SH-SY5Y (cell line): ENCODE results near the gene LRRN2.

ENCODE experiments used
- GATA2 ChIP-seq: IDR thresholded peaks from 2 replicates; pipeline ENCODE4 v1.6.1; 2011; ENCODE audit warnings: mild to moderate bottlenecking, low read depth, low read length
- GATA3 ChIP-seq: IDR thresholded peaks from 2 replicates; pipeline ENCODE4 v1.6.1; 2011; ENCODE audit warnings: low read depth, mild to moderate bottlenecking, low read length, moderate library complexity

The LRRN2 gene

GRCh38 chr1:204716660-204717059, 31.1 kb upstream of the LRRN2 start:
- TF ChIP-seq GATA2 (no peak), GATA3 (no peak)

GRCh38 chr1:204714861-204715511, 29.4 kb upstream of the LRRN2 start:
- TF ChIP-seq GATA2: 0 out of 2 replicates have a peak, but pooled peaks have one; percentile 15
- TF ChIP-seq GATA3: no peak

GRCh38 chr1:204714194-204714860, 28.8 kb upstream of the LRRN2 start:
- TF ChIP-seq GATA2 (no peak), GATA3 (no peak)

GRCh38 chr1:204713541-204713940, 28.0 kb upstream of the LRRN2 start:
- TF ChIP-seq GATA2 (no peak), GATA3 (no peak)

- TF ChIP-seq GATA3 (no peak), GATA2 (no peak)
Observed at GRCh38 chr1:204712708-204713430, 27.3 kb upstream of the LRRN2 start.

- TF ChIP-seq GATA3 (no peak), GATA2 (no peak)
Observed at GRCh38 chr1:204711947-204712701, 26.6 kb upstream of the LRRN2 start.

GRCh38 chr1:204711103-204711946, 25.8 kb upstream of the LRRN2 start:
- TF ChIP-seq GATA3 (no peak), GATA2 (no peak)

GRCh38 chr1:204709960-204710912, 24.7 kb upstream of the LRRN2 start:
- TF ChIP-seq GATA2 (no peak), GATA3 (no peak)

GRCh38 chr1:204709021-204709420, 23.5 kb upstream of the LRRN2 start:
- TF ChIP-seq GATA2 (no peak), GATA3 (no peak)

- TF ChIP-seq GATA2: no peak
- TF ChIP-seq GATA3: no peak
Observed at GRCh38 chr1:204706838-204707509, 21.4 kb upstream of the LRRN2 start.

- TF ChIP-seq GATA2 (no peak), GATA3 (no peak)
Observed at GRCh38 chr1:204705888-204706837, 20.6 kb upstream of the LRRN2 start.
